ENCODE measurements around the gene RNF186. TPM values are rescaled to one million over a fixed set of nuclear protein-coding genes. Genes with fewer than 3 reads are reported as not detected.
A peak's percentile ranks its signal among the peaks of the same experiment; 100 is the strongest.

RNF186 gene
- total and polyA plus RNA-seq, 2 of the 13 experiments (the other 11 are each of a cell fraction or from before 2014, with no cell fraction given): 0.07 to 0.20 TPM

DNA sequence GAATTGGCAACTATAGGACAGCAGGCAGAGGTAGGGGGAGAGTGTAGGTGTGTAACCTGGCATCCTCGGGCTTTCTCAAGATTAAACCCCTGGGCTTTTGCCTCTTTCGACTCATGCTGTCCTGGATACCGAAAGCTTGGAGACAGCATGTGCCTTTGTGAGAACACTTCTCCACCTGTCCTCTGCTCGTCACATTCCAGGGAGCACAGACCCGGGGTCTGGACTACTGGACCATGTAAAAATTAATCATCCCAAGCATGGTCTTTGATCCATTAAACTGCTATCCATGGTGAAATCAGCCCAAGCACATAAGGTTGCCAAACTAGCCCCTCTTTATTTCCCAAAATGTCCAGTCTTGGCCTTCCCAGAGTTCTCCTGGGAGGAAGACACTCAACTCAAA, 9.0 kb upstream of the RNF186 start:
- in situ Hi-C loops (cut with HindIII; ENCODE audit: extremely low pct_ligation_motif_present, low pct_unique_long_range_greater_than_20kb) (no loop called here), intact Hi-C loops (cut with micrococcal nuclease; ENCODE audit: unreplicated experiment) (no loop called here)
- Histone ChIP-seq H3K27ac (ENCODE audit: extremely low read length, insufficient read depth, low read length) (no peak overlapping the region), H3K4me2 (ENCODE audit: low read depth, low read length) (no peak overlapping the region), H3K9ac (ENCODE audit: insufficient read depth, low read depth, low read length) (no peak overlapping the region), H3K36me3 (replicated peaks in 1 of 2; ENCODE audit: control insufficient read depth in 1 of 2, insufficient read depth in 2 of 2, low read length in 2 of 2) (no peaks in the 10 kb centered on the region), H2AFZ (ENCODE audit: low read length) (no peak overlapping the region), H3K4me1 (ENCODE audit: insufficient read depth, low read length) (peaks cover 25% of the 10 kb centered on the region), H3K4me3 (replicated peaks in 1 of 3; ENCODE audit: insufficient read depth in 1 of 3, low read depth in 2 of 3, low read length in 3 of 3) (no peak overlapping the region), H3K79me2 (ENCODE audit: insufficient read depth, low read length) (no peaks in the 10 kb centered on the region), H4K20me1 (ENCODE audit: insufficient read depth, low read length) (no peaks in the 10 kb centered on the region), H3K9me3 (ENCODE audit: low read length) (no peaks in the 10 kb centered on the region), H3K27me3 (ENCODE audit: control insufficient read depth in 1 of 2, insufficient read depth in 2 of 2, low read length in 2 of 2) (no peaks in the 10 kb centered on the region; a peak in 1 of 5 replicates)
- ATAC-seq (no peak), FAIRE-seq (no peak), DNase-seq (ENCODE audit: low spot score) (no peak)
- CTCF ChIA-PET (ENCODE audit: low intra/inter-chr PET ratio, low total read pairs): no interaction called here
- POLR2A ChIA-PET: no interaction called here
- no TSS peak for BruUV-seq (replicated peaks)
- TF ChIP-seq SSRP1 (CRISPR knock-in tag; IDR thresholded peaks at IDR 0.05): no peak
- no peak for TF ChIP-seq STAT5B (CRISPR knock-in tag; IDR thresholded peaks at IDR 0.05)
- no peak for TF ChIP-seq ZNF496 (CRISPR knock-in tag; IDR thresholded peaks at IDR 0.05; ENCODE audit: insufficient replicate concordance)
- TF ChIP-seq STAG1 (CRISPR knock-in tag; IDR thresholded peaks at IDR 0.05): no peak
- 47% methylated on average over 5 of the region's 5 CpGs for WGBS (ENCODE audit: low lambda C conversion rate)

DNA sequence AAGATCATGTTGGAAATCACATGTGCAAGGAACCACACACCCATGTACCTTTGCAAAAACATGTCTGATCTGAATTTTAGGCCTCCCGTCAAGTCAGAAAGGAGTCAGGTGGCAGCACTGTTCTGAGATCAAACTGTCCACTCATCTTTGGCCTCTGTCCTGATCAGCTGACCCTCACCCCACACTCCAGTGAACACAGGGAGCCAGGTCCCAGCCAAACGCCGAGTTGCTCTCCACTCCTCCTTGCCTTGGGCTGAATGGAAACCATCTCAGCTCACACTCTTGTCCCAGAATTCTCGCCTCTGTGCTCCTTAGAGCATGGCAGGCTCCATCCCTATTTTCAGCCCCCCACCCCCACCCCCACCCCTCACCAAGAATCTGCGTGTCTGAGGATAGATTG, 4.6 kb upstream of the RNF186 start:
- FAIRE-seq (no peak), ATAC-seq (peak; percentile 27; the same call in 1 of the 3 replicates), DNase-seq (ENCODE audit: low spot score) (no peak)
- in situ Hi-C loops (cut with HindIII; ENCODE audit: extremely low pct_ligation_motif_present, low pct_unique_long_range_greater_than_20kb): no loop called here
- no TSS peak for BruUV-seq (replicated peaks)
- no peak overlapping the region for H3K4me3 ChIP-seq (replicated peaks in 1 of 3; ENCODE audit: insufficient read depth in 1 of 3, low read depth in 2 of 3, low read length in 3 of 3)
- peak overlapping the region; percentile 53; the same call in 1 of the 2 replicates for H3K4me2 ChIP-seq (ENCODE audit: low read depth, low read length)
- POLR2A ChIA-PET: no interaction called here
- H3K27ac ChIP-seq (ENCODE audit: extremely low read length, insufficient read depth, low read length): no peak overlapping the region
- H4K20me1 ChIP-seq (ENCODE audit: insufficient read depth, low read length): no peaks in the 10 kb centered on the region
- 21% methylated on average over 5 of the region's 5 CpGs for WGBS (ENCODE audit: low lambda C conversion rate)
- H3K36me3 ChIP-seq (replicated peaks in 1 of 2; ENCODE audit: control insufficient read depth in 1 of 2, insufficient read depth in 2 of 2, low read length in 2 of 2): no peaks in the 10 kb centered on the region
- peaks cover 52% of the 10 kb centered on the region for H3K4me1 ChIP-seq (ENCODE audit: insufficient read depth, low read length)
- H3K27me3 ChIP-seq (ENCODE audit: control insufficient read depth in 1 of 2, insufficient read depth in 2 of 2, low read length in 2 of 2): no peaks in the 10 kb centered on the region
- TF ChIP-seq, protein P1, sequence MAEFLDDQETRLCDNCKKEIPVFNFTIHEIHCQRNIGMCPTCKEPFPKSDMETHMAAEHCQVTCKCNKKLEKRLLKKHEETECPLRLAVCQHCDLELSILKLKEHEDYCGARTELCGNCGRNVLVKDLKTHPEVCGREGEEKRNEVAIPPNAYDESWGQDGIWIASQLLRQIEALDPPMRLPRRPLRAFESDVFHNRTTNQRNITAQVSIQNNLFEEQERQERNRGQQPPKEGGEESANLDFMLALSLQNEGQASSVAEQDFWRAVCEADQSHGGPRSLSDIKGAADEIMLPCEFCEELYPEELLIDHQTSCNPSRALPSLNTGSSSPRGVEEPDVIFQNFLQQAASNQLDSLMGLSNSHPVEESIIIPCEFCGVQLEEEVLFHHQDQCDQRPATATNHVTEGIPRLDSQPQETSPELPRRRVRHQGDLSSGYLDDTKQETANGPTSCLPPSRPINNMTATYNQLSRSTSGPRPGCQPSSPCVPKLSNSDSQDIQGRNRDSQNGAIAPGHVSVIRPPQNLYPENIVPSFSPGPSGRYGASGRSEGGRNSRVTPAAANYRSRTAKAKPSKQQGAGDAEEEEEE (CRISPR knock-in tag; IDR thresholded peaks at IDR 0.05; ENCODE audit: borderline replicate concordance): no peak
- peak; percentile 36; the same call in 1 of the 2 replicates for TF ChIP-seq HNF4A (CRISPR knock-in tag; IDR thresholded peaks at IDR 0.05)
- no peak for TF ChIP-seq SAFB2 (CRISPR knock-in tag; IDR thresholded peaks at IDR 0.05; ENCODE audit: borderline replicate concordance, low read depth)
- TF ChIP-seq CENPT (CRISPR knock-in tag; IDR thresholded peaks at IDR 0.05; ENCODE audit: low read depth): no peak
- TF ChIP-seq, protein P2, sequence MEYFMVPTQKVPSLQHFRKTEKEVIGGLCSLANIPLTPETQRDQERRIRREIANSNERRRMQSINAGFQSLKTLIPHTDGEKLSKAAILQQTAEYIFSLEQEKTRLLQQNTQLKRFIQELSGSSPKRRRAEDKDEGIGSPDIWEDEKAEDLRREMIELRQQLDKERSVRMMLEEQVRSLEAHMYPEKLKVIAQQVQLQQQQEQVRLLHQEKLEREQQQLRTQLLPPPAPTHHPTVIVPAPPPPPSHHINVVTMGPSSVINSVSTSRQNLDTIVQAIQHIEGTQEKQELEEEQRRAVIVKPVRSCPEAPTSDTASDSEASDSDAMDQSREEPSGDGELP (IDR thresholded peaks at IDR 0.05; ENCODE audit: borderline replicate concordance, low read depth): peak; percentile 53; the same call in 1 of the 2 replicates
- no peaks in the 10 kb centered on the region for H3K79me2 ChIP-seq (ENCODE audit: insufficient read depth, low read length)
- H3K9me3 ChIP-seq (ENCODE audit: low read length): no peaks in the 10 kb centered on the region
- peak overlapping the region; percentile 77 for H2AFZ ChIP-seq (ENCODE audit: low read length)
- CTCF ChIA-PET (ENCODE audit: low intra/inter-chr PET ratio, low total read pairs): no interaction called here
- intact Hi-C loops (cut with micrococcal nuclease; ENCODE audit: unreplicated experiment): loop anchor here (10.0 kb wide), 1 partner anchor 65 kb away; the partner anchor contains the start of gene OTUD3
- H3K9ac ChIP-seq (ENCODE audit: insufficient read depth, low read depth, low read length): no peak overlapping the region

Data from HepG2 (cell line).